Neuron (in vitro differentiated cells): ENCODE data around the gene DDR1.
A peak's percentile ranks its signal among the peaks of the same experiment; 100 is the strongest.

Source experiments
- H2AFZ ChIP-seq: one replicate; pipeline ENCODE4 v1.6.1; 2013; ENCODE audit warnings: low read depth, mild to moderate bottlenecking, inconsistent platforms, low read length, moderate library complexity
- H3K27me3 ChIP-seq: one replicate; pipeline ENCODE4 v1.6.1; 2013; ENCODE audit warnings: low read length; ENCODE audit not compliant: insufficient read depth
- H3K36me3 ChIP-seq: one replicate; pipeline ENCODE4 v1.6.1; 2013; ENCODE audit warnings: low read length; ENCODE audit not compliant: insufficient read depth
- H3K4me1 ChIP-seq: one replicate; pipeline ENCODE4 v1.6.1; 2013; ENCODE audit warnings: low read length; ENCODE audit not compliant: insufficient read depth
- H3K4me3 ChIP-seq: 2 replicates; pipeline ENCODE4 v1.5.1; 2013; ENCODE audit warnings: mild to moderate bottlenecking, low read length, moderate library complexity
- H3K9me3 ChIP-seq: one replicate; pipeline ENCODE4 v1.6.1; 2013; ENCODE audit warnings: low read length

The DDR1 gene

GRCh38 chr6:30877419-30878262 lies 6.7 kb upstream of the DDR1 start:
- Histone ChIP-seq H3K27me3 (no peaks in the 10 kb centered on the region), H3K4me1 (peaks cover 35% of the 10 kb centered on the region), H3K36me3 (no peaks in the 10 kb centered on the region), H3K9me3 (peaks cover 3% of the 10 kb centered on the region), H3K4me3 (peak overlapping the region; percentile 40), H2AFZ (peak overlapping the region; percentile 78)

GRCh38 chr6:30879684-30880427 lies 4.5 kb upstream of the DDR1 start:
- peak overlapping the region; percentile 69 for H3K4me3 ChIP-seq
- no peaks in the 10 kb centered on the region for H3K27me3 ChIP-seq
- no peak overlapping the region for H2AFZ ChIP-seq
- no peaks in the 10 kb centered on the region for H3K36me3 ChIP-seq
- H3K9me3 ChIP-seq: no peaks in the 10 kb centered on the region
- peaks cover 45% of the 10 kb centered on the region for H3K4me1 ChIP-seq

GRCh38 chr6:30880698-30881252 lies 3.5 kb upstream of the DDR1 start:
- no peaks in the 10 kb centered on the region for H3K9me3 ChIP-seq
- peak overlapping the region; percentile 69 for H3K4me3 ChIP-seq
- no peaks in the 10 kb centered on the region for H3K27me3 ChIP-seq
- peaks cover 54% of the 10 kb centered on the region for H3K4me1 ChIP-seq
- H3K36me3 ChIP-seq: peaks cover 6% of the 10 kb centered on the region
- no peak overlapping the region for H2AFZ ChIP-seq

- Histone ChIP-seq H2AFZ (no peak overlapping the region), H3K36me3 (peaks cover 6% of the 10 kb centered on the region), H3K9me3 (no peaks in the 10 kb centered on the region), H3K27me3 (no peaks in the 10 kb centered on the region), H3K4me1 (peaks cover 62% of the 10 kb centered on the region), H3K4me3 (peak overlapping the region; percentile 69)
Measured at GRCh38 chr6:30881392-30882203, 2.7 kb upstream of the DDR1 start.

- Histone ChIP-seq H3K36me3 (peaks cover 6% of the 10 kb centered on the region), H3K9me3 (no peaks in the 10 kb centered on the region), H3K4me3 (peak overlapping the region; percentile 69), H3K4me1 (peaks cover 66% of the 10 kb centered on the region), H2AFZ (no peak overlapping the region), H3K27me3 (no peaks in the 10 kb centered on the region)
Measured at GRCh38 chr6:30882204-30882758, 2.0 kb upstream of the DDR1 start.

- H2AFZ ChIP-seq: no peak overlapping the region
- peaks cover 8% of the 10 kb centered on the region for H3K36me3 ChIP-seq
- H3K4me3 ChIP-seq: peak overlapping the region; percentile 69
- peaks cover 63% of the 10 kb centered on the region for H3K4me1 ChIP-seq
- H3K27me3 ChIP-seq: no peaks in the 10 kb centered on the region
- H3K9me3 ChIP-seq: no peaks in the 10 kb centered on the region
Measured at GRCh38 chr6:30882759-30883684, 1.3 kb upstream of the DDR1 start.

- Histone ChIP-seq H3K4me1 (peaks cover 53% of the 10 kb centered on the region), H3K36me3 (peaks cover 26% of the 10 kb centered on the region), H3K4me3 (peak overlapping the region; percentile 69), H2AFZ (no peak overlapping the region), H3K27me3 (no peaks in the 10 kb centered on the region), H3K9me3 (no peaks in the 10 kb centered on the region)
Measured at GRCh38 chr6:30884521-30885480, 482 bp downstream of the DDR1 start.

GRCh38 chr6:30885481-30885998 lies 1.2 kb downstream of the DDR1 start:
- Histone ChIP-seq H3K4me3 (peak overlapping the region; percentile 69), H3K36me3 (peaks cover 33% of the 10 kb centered on the region), H3K9me3 (no peaks in the 10 kb centered on the region), H3K27me3 (no peaks in the 10 kb centered on the region), H3K4me1 (peaks cover 45% of the 10 kb centered on the region), H2AFZ (no peak overlapping the region)

- Histone ChIP-seq H3K9me3 (no peaks in the 10 kb centered on the region), H3K4me1 (peaks cover 45% of the 10 kb centered on the region), H3K27me3 (no peaks in the 10 kb centered on the region), H3K4me3 (peak overlapping the region; percentile 69), H3K36me3 (peaks cover 40% of the 10 kb centered on the region), H2AFZ (no peak overlapping the region)
Measured at GRCh38 chr6:30885999-30886896, 1.9 kb downstream of the DDR1 start.

- Histone ChIP-seq H3K9me3 (no peaks in the 10 kb centered on the region), H3K4me1 (peaks cover 43% of the 10 kb centered on the region), H2AFZ (no peak overlapping the region), H3K4me3 (peak overlapping the region; percentile 69), H3K36me3 (peaks cover 47% of the 10 kb centered on the region), H3K27me3 (no peaks in the 10 kb centered on the region)
Measured at GRCh38 chr6:30886897-30887255, 2.6 kb downstream of the DDR1 start.
